Endothelial cell of umbilical vein (primary cell): Measurements from ENCODE around the gene SLC44A2.

Experiments
- EZH2 ChIP-seq: IDR thresholded peaks from 2 replicates; pipeline ENCODE4 v1.6.1; 2012; ENCODE audit warnings: borderline replicate concordance, low read depth, mild to moderate bottlenecking, moderate library complexity, low read length, inconsistent platforms; ENCODE audit not compliant: severe bottlenecking
- FOS ChIP-seq: IDR thresholded peaks from 2 replicates; pipeline ENCODE4 v1.6.1; 2011; ENCODE audit warnings: mild to moderate bottlenecking, low read length, moderate library complexity, borderline replicate concordance; ENCODE audit not compliant: insufficient read depth
- GATA2 ChIP-seq: IDR thresholded peaks from 2 replicates; pipeline ENCODE4 v1.7.0; 2011; ENCODE audit warnings: low read depth, mild to moderate bottlenecking, moderate library complexity, mixed read lengths, low read length; ENCODE audit not compliant: insufficient read length, insufficient read depth
- JUN ChIP-seq: IDR thresholded peaks from 2 replicates; pipeline ENCODE4 v1.6.1; 2011; ENCODE audit warnings: borderline replicate concordance, low read depth; ENCODE audit not compliant: insufficient read length, insufficient read depth
- MYC ChIP-seq: IDR thresholded peaks from one replicate; pipeline ENCODE4 v1.6.1; 2011; ENCODE audit warnings: mild to moderate bottlenecking, low read depth, low read length
- POLR2A ChIP-seq: IDR thresholded peaks from 2 replicates; pipeline ENCODE4 v1.6.1; 2012; ENCODE audit warnings: low read depth, mild to moderate bottlenecking, control low read depth, low read length
- POLR2AphosphoS5 ChIP-seq: IDR thresholded peaks from 2 replicates; pipeline ENCODE4 v1.6.1; 2012; ENCODE audit warnings: low read depth, mild to moderate bottlenecking, control low read depth, low read length, moderate library complexity; ENCODE audit not compliant: insufficient read depth
- TF ChIP-seq, protein P1 (sequence below), 2 donors: IDR thresholded peaks; 1 replicate in 1 of 2; 2 replicates in 1 of 2; pipeline ENCODE4 v1.5.1; 2011; ENCODE audit warnings: low read length in 2 of 2, mild to moderate bottlenecking in 2 of 2, moderate library complexity in 2 of 2, control low read depth in 1 of 2, inconsistent platforms in 1 of 2, low read depth in 1 of 2; ENCODE audit not compliant: insufficient read depth in 1 of 2; ENCODE audit errors: extremely low read depth in 1 of 2
- TF ChIP-seq, protein P2 (sequence below): IDR thresholded peaks from 2 replicates; pipeline ENCODE4 v1.6.1; 2011; ENCODE audit not compliant: insufficient read depth, insufficient read length

GRCh38 chr19:10678813-10679212 is 53.5 kb downstream of the SLC44A2 start:
- TF ChIP-seq, protein P1, sequence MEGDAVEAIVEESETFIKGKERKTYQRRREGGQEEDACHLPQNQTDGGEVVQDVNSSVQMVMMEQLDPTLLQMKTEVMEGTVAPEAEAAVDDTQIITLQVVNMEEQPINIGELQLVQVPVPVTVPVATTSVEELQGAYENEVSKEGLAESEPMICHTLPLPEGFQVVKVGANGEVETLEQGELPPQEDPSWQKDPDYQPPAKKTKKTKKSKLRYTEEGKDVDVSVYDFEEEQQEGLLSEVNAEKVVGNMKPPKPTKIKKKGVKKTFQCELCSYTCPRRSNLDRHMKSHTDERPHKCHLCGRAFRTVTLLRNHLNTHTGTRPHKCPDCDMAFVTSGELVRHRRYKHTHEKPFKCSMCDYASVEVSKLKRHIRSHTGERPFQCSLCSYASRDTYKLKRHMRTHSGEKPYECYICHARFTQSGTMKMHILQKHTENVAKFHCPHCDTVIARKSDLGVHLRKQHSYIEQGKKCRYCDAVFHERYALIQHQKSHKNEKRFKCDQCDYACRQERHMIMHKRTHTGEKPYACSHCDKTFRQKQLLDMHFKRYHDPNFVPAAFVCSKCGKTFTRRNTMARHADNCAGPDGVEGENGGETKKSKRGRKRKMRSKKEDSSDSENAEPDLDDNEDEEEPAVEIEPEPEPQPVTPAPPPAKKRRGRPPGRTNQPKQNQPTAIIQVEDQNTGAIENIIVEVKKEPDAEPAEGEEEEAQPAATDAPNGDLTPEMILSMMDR (IDR thresholded peaks at IDR 0.05; ENCODE audit: extremely low read depth in 1 of 2, insufficient read depth in 1 of 2, low read depth in 1 of 2, low read length in 2 of 2) = no peak
- TF ChIP-seq JUN (no peak), EZH2 (no peak), POLR2A (no peak), POLR2AphosphoS5 (no peak), GATA2 (no peak), MYC (no peak), FOS (no peak)
- TF ChIP-seq, protein P2, sequence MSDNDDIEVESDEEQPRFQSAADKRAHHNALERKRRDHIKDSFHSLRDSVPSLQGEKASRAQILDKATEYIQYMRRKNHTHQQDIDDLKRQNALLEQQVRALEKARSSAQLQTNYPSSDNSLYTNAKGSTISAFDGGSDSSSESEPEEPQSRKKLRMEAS = no peak
